GM10266 (cell line): ENCODE data around the gene COL6A1.

Source experiments
- DNase-seq: peaks from one replicate; pipeline ENCODE4 v3.0.0; 2012; ENCODE audit errors: extremely low spot score
- TF ChIP-seq, protein P1 (sequence below): IDR thresholded peaks from 2 replicates; pipeline ENCODE4 v1.5.1; 2012; ENCODE audit warnings: mild to moderate bottlenecking, low read depth; ENCODE audit not compliant: control insufficient read depth, insufficient read depth; ENCODE audit errors: missing control alignments

Gene COL6A1

GRCh38 chr21:45994759-45995685 is 13.5 kb downstream of the COL6A1 start:
- DNase-seq: no peak
- TF ChIP-seq, protein P1, sequence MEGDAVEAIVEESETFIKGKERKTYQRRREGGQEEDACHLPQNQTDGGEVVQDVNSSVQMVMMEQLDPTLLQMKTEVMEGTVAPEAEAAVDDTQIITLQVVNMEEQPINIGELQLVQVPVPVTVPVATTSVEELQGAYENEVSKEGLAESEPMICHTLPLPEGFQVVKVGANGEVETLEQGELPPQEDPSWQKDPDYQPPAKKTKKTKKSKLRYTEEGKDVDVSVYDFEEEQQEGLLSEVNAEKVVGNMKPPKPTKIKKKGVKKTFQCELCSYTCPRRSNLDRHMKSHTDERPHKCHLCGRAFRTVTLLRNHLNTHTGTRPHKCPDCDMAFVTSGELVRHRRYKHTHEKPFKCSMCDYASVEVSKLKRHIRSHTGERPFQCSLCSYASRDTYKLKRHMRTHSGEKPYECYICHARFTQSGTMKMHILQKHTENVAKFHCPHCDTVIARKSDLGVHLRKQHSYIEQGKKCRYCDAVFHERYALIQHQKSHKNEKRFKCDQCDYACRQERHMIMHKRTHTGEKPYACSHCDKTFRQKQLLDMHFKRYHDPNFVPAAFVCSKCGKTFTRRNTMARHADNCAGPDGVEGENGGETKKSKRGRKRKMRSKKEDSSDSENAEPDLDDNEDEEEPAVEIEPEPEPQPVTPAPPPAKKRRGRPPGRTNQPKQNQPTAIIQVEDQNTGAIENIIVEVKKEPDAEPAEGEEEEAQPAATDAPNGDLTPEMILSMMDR: no peak

- no peak for DNase-seq
- TF ChIP-seq, protein P1: no peak
Measured at GRCh38 chr21:45995686-45996179, 14.2 kb downstream of the COL6A1 start.

DNA sequence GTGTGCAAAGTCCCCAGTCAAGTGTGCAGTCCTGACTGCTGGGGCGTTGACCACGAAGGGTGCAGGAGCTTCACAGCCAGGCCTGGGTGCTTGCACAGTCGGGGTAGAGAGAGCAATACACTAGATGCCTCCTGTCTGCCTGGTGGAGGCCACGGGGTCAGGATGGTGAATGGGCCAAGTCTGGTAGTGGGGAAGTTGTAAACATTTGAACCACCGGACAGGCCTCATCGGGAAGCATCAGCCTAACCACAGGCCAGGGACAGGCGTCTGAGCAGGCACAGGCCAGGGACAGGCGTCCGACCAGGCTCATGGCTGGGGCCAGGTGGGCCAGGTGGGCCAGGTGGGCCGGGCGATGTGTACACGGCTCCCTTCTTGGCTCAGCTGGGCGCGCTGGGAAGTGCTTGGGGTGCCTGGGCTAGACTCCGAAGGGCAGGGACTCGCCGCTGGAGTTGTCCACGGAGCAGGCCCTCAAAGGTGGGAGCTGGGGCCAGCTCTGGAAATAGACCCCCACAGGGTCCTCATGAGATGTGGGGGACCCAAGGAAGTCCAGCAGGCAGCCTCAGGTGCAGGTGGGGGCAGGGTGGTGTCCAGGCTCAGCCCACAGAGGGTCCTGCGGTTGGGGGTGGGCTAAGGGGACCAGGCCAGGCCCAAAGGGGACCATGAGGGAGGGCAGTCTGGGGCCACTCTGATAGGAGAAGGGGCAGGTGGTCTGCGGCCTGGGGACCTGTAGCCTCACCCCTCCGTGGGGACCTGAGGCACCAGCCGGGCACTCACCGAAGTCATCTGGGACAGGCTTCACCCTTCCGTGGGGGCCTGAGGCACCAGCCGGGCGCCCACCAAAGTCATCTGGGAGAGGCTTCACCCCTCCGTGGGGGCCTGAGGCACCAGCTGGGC is 15.0 kb downstream of the COL6A1 start:
- no peak for DNase-seq
- TF ChIP-seq, protein P1: no peak

- TF ChIP-seq, protein P1: no peak
- no peak for DNase-seq
Measured at GRCh38 chr21:45997205-45997494, 15.6 kb downstream of the COL6A1 start.

DNA sequence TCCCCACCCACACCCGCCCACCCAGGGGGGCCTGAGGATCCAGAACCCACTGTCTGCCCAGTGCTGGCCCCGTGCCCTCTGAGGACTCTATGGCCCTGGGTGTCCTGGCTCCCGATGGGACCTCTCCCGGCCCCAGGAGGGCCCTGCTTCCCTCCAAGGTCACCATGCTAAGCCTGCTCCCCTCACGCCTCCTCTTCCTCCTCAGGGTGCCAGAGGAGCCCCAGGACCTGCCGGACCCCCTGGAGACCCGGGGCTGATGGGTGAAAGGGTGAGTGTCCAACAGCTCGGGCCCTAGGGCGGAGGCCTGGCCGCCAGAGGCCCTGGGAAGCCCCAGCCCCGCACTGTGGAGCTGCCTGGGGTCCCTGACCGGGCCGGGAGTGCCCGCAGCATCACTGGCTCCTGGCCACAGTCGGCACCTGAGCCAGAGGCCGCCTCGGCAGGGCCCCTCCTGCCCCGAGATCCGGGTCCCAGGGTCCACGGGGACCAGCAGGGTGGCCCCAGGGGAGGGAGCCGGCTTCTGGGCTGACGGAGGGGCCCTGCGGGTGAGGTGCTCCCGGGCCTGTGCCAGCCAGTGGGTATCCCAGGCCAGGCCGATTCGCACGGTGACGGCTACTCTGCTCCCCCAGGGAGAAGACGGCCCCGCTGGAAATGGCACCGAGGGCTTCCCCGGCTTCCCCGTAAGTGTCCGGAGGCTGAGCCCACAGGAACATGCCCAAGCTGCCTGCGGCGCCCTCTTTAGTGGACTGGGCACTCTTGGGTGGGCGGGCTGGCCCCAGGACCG is 16.1 kb downstream of the COL6A1 start:
- DNase-seq: no peak
- TF ChIP-seq, protein P1: no peak

DNA sequence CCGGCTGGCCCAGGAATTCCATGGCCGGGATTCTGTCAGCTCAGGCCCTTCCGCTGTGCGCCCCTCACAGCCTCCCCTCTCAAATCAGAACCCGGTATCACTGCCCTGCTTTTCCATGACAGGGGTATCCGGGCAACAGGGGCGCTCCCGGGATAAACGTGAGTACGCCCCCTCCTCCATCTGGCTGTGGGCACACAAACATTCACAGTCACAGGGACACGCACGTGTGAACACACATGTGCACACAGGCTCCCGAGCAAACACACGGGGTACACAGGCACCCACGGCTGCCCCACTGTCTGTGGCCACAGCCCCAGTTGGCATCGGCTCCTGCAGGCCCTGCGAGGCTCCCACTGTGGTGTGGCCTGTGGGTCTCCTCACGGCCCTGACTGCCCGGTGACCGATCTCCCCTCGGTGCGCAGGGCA is 16.7 kb downstream of the COL6A1 start:
- TF ChIP-seq, protein P1: no peak
- no peak for DNase-seq
